ENCODE results near the gene SLC37A1.

SLC37A1 gene

DNA sequence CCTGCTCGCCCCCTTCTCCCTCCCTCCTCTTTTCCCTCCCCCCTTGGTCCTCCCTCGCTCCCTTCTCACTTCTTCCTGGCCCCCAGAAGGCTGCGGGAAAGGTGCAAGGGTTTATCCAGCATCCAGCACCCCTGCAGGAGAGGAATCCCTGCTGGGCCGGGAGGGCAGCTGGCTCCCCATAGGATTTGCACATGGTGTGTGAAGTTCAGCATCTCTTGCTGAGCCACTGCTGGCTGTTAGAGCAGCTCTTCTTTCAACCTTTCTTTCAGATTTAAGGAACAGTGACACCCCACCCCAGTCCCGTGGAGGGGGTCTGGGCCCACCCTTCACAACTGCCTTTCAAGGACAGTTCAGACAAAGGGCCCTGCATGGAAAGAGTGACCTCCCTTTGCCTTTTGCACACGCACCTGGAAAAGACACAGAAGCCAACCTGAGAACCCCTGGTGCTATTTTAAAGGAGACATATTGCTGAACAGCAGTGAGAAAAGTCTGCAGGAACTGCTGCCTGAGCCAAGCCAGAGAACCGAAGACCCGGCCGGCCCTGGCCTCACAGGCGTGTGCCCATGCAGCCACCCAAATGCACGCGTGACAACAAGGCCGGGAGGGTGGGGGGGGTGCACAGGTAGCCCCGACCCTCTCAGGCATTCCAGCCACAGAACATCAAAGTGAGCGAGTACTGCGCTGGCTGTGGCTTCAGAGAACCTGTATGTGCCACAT, 66.6 kb downstream of the SLC37A1 start:
- no peak for DNase-seq

GRCh38 chr21:42580793-42581321, 67.2 kb downstream of the SLC37A1 start:
- no peak for DNase-seq

GRCh38 chr21:42581336-42581992, 67.8 kb downstream of the SLC37A1 start:
- DNase-seq: no peak

DNA sequence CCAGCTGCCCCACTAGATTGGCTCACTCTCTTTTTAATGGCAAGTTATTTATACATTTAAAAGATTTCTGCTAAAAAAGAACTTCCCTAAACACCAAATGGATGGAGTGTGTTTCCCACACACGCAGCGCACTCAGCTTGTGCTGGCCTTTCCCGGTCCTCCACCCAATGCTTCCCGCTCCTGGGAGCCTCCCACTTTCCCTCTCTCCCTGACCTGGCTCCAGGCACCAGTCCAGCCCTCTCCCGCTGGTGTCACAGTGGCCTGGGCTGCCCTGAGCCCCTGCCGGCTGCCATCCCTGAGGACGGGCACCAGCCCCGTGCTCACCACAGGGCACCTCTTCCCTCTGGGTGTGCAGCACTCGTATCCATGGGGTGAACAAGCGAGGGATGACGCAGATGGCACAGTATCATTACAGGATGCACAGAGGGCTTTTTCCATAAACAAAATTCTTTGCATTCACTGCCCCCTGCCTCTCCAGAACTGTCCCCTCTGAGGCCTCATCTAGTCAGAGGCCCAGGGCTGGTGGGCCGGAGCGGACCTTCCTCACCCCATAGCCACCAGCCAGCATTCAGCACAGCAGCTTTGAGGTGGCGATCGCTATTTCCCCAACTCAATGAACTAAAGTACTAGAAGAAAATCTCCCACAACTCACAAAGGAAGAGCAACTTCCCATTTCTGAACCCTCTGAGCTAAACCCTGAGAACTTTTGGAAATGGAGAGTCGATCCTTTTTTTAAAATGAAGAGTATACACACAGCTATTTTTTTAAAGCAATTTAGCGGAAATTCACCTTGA, 68.5 kb downstream of the SLC37A1 start:
- DNase-seq: no peak

GRCh38 chr21:42582787-42583476, 69.3 kb downstream of the SLC37A1 start:
- DNase-seq: no peak

DNA sequence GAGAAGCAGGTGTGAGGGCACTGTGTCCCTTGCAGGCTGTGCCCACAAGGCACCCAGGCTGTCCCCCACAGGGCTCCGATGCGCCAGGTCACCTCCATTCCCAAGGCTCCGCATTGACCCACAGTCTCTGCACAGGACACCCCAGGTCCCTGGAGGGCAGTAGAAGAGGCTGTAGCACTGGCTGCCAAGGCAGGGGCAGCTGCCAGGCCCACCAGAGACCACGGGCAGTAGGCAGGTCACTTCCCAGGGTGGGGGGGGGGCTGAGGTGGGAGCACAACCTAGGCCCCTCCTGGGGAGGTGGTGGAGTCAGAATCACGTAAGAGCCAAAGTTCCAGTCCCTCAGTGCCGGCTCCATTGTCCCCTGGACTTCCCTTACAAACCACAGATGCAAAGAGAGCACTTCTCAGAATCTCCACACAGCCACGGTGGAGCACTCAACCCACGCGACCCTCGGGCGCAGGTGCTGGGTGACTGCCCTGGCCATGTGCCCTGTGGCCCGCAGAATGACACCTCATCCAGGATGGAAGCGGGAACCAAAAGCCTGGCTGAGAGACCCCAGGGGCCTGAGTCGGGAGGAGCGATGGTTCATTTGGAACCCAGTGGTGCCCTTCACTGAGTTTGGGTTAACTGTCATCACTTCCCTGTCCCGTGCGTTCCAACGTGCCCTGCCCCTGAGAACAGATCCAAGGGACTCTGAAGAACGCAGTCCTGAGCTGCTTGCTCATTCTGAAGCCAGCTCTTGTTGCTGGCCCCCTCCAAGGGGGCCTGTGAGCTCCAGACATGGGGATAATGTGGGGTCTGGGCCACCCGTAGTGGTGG, 70.0 kb downstream of the SLC37A1 start:
- no peak for DNase-seq

GRCh38 chr21:42584296-42584641, 70.6 kb downstream of the SLC37A1 start:
- DNase-seq: no peak

DNA sequence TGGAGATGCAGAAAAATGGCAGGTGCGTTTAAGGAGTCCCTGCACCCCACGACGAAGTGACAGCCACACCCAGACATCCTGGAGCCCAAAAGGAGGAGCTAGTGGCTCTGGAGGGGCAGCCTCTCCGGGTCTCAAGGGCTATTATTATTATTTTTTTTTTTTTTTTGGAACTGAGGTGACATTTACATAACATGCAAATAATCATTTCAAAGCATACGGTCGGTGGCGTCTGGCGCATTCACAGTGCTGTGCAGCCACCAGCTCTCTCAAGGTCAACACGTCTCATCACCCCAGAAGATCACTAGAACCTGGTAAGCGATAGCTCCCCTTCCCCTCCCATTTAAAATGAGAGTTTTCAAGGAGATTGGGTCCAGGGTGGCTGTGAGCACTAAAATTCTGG, 72.2 kb downstream of the SLC37A1 start:
- peak; percentile 26 to 75 for DNase-seq

DNA sequence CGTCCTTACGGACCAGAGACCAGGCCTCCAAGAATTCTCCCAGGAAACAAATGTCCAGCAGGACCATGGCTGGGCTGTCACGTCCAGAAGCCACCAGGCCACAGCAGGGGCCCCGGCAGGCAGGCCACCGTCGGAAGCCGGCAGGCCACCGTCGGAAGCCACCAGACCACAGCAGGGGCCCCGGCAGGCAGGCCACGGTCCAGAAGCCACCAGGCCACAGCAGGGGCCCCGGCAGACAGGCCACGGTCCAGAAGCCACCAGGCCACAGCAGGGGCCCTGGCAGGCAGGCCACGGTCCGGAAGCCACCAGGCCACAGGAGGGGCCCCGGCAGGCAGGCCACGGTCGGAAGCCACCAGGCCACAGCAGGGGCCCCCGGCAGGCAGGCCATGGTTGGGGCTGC, 72.8 kb downstream of the SLC37A1 start:
- DNase-seq: no peak

DNA sequence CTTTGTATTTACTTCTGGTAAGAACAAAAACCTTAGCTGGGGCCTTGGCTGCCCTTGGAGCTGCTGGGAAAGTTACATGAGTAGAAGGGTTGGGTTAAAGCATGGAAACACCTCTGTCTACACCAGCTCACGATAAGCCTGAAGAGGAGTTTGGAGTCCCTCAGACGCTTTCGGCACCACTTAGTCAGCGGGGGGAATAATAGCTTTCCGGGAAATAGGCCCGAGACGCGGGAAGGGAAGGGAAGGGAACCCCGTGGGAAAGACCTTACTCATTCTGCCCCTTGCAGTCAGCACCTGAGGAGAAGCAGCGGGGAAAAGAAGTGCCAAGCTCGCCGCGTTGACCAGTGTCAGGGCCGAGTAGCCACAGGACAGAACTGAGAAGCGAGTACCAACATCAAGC, 73.4 kb downstream of the SLC37A1 start:
- no peak for DNase-seq

GRCh38 chr21:42590431-42591131, 76.9 kb downstream of the SLC37A1 start:
- DNase-seq: no peak

- no peak for DNase-seq
These were observed 77.7 kb downstream of the SLC37A1 start for GRCh38 chr21:42591170-42591869.

GRCh38 chr21:42592156-42592820, 78.6 kb downstream of the SLC37A1 start:
- DNase-seq: no peak

- DNase-seq: peak; percentile 40 to 86
These were observed 79.6 kb downstream of the SLC37A1 start for GRCh38 chr21:42593007-42593814.

GRCh38 chr21:42594616-42595282, 81.1 kb downstream of the SLC37A1 start:
- DNase-seq: peak in 1 of 2 experiments; percentile 11

GRCh38 chr21:42595283-42596187, 81.9 kb downstream of the SLC37A1 start:
- no peak for DNase-seq

DNA sequence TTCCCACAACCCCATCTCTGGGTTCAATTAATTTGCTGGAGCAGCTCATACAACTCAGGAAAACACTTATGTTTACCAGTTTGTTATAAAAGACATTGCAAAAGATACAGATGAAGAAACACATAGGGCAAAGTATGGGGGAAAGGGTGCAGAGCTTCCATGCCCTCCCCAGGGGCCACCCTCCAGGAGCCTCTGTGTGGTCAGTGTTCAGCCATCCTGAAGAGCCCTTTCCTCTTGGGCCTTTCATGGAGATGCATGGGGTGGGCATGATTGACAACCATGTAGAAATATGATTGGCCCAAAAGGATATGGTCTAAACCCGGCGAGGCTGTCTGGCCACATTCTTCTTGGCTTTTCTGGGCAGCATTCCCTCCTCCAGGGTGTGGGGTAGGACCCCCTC, 83.0 kb downstream of the SLC37A1 start:
- DNase-seq: no peak

Measured in NCI-H526 (cell line).